GM19328 (cell line): ENCODE measurements around the gene PCDHGA5.
A peak's percentile ranks its signal among the peaks of the same experiment; 100 is the strongest.
"Not testable (repeated sequence)": the region's sequence is repeated elsewhere in the genome, so short reads cannot be mapped to it uniquely, and the experiment has no call there.

Experiments used
- ATAC-seq: cut with Tn5 transposase; IDR thresholded peaks from one replicate; pipeline ENCODE4 v1.9.1; 2021; ENCODE audit warnings: mild to moderate bottlenecking, moderate library complexity; ENCODE audit not compliant: unreplicated experiment

Gene PCDHGA5

GRCh38 chr5:141384471-141385267 is 20.7 kb downstream of the PCDHGA5 start:
- no peak for ATAC-seq

GRCh38 chr5:141387557-141388311 is 23.8 kb downstream of the PCDHGA5 start, which contains the start of gene PCDHGB4:
TSS of gene PCDHGB4 (plus strand) at chr5:141387698. CDS start at chr5:141387885, 187 bp downstream.
- not testable (repeated sequence) for ATAC-seq

DNA sequence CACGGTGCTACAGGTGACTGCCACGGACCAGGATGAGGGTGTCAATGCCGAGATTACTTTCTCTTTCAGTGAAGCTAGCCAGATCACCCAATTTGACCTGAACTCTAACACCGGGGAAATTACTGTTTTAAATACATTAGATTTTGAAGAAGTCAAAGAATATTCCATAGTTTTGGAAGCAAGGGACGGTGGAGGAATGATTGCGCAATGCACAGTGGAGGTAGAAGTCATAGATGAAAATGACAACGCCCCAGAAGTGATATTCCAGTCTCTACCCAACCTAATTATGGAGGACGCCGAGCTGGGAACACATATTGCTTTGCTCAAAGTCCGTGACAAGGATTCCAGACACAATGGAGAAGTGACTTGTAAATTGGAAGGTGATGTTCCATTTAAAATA is 24.7 kb downstream of the PCDHGA5 start:
- no peak for ATAC-seq

GRCh38 chr5:141389153-141390042 is 25.4 kb downstream of the PCDHGA5 start:
- no peak for ATAC-seq

DNA sequence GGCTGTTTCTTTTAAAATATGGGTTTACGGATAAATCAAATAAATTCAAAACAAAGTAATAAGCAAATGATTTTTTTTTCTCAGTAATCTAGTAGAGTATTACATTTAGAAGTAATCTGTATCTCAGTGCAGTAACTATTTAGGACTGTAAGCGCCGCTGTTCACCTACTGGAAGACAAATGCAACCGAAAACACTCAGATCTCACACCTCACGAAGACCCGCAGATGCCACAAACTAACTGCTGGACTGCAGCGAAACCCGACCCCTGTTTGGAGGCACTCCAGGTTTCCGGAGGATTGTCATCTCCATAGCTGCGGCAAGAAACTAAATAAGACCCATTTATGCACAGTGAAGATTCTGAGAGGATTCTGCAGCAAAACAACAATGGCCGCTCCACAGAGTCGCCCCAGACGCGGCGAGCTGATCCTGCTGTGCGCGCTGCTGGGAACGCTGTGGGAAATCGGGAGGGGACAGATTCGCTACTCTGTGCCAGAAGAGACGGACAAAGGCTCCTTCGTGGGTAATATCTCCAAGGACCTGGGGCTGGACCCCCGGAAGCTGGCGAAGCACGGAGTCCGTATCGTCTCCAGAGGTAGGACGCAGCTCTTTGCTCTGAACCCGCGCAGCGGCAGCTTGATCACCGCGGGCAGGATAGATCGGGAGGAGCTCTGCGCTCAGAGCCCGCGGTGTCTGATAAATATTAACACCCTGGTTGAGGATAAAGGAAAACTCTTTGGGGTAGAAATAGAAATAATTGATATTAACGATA is 28.7 kb downstream of the PCDHGA5 start, which contains the start of gene PCDHGA8:
Gene PCDHGA8 (plus strand): TSS at position 205 of the 770 bp plus-strand sequence. CDS start 181 bp downstream, at position 386.
- ATAC-seq, result no peak

GRCh38 chr5:141393267-141393666 is 29.3 kb downstream of the PCDHGA5 start:
- no peak for ATAC-seq

- not testable (repeated sequence) for ATAC-seq
These were observed 30.6 kb downstream of the PCDHGA5 start for GRCh38 chr5:141394401-141395187.

DNA sequence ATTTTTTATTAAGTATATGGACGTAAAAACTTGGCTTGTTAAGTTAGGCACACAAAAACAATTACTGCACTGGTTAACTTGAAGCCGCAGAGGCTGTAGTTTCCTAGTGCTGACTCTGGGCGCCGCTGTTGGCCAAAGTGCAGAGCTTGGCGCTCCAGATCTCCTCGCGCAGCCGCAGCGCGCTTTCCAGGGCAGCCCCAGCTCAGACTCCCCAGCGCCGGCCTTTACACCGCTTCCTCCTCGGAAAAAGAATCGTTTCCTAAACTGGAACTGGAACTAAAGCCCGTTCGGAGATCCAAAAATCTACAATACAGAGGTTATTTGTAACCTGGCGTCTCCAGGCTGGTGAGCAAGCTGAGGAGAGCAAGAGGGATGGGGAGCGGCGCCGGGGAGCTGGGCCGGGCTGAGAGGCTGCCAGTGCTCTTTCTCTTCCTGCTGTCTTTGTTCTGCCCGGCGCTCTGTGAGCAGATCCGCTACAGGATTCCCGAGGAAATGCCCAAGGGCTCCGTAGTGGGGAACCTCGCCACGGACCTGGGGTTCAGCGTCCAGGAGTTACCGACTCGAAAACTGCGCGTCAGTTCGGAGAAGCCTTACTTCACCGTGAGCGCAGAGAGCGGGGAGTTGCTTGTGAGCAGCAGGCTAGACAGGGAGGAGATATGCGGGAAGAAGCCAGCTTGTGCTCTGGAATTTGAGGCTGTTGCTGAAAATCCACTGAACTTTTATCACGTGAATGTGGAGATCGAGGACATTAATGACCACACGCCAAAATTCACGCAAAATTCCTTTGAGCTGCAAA is 34.0 kb downstream of the PCDHGA5 start, which contains the start of gene PCDHGB5:
Gene PCDHGB5 (plus strand): TSS at position 192 of the 796 bp plus-strand sequence. CDS start 181 bp downstream, at position 373.
- ATAC-seq, result peak; percentile 93

- ATAC-seq, result no peak
These were observed 34.6 kb downstream of the PCDHGA5 start for GRCh38 chr5:141398608-141399007.

DNA sequence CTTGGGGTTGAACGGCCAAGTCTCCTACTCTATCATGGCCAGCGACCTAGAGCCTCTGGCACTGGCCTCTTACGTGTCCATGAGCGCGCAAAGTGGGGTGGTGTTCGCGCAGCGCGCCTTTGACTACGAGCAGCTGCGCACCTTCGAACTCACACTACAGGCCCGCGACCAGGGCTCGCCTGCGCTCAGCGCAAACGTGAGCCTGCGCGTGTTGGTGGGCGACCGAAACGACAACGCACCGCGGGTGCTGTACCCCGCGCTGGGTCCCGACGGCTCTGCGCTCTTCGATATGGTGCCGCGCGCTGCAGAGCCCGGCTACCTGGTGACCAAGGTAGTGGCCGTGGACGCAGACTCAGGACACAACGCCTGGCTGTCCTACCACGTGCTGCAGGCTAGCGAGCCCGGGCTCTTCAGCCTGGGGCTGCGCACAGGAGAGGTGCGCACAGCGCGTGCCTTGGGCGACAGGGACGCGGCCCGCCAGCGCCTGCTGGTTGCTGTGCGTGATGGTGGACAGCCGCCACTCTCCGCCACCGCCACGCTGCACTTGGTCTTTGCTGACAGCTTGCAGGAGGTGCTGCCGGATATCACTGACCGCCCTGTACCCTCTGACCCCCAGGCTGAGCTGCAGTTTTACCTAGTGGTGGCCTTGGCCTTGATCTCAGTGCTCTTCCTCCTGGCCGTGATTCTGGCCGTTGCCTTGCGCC is 35.7 kb downstream of the PCDHGA5 start:
- ATAC-seq, result no peak

DNA sequence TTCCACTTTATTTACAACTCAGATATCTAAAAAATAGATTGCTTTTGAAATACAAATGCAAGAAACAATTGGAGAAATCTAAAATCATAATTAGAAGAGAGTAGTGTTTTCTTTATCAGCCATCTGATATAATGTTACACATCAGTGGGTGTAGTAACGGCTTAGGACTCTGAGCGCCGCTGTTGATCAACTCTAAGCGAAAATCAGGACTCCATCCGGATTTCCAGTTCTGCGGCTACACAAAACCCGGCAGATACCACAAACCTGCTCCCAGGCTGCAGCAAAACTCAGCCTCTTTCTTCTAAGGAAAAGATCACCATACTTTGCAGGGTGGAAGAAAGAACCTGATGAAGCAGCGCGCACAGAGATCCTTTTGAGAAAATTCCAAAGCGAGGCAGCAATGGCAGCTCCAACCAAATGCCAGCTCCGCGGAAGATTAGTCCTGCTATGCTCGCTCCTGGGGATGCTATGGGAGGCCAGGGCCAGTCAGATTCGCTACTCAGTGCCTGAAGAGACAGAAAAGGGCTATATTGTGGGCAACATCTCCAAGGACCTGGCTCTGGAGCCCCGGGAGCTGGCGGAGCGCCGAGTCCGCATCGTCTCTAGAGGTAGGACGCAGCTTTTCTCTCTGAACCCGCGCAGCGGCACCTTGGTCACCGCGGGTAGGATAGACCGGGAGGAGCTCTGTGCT is 38.7 kb downstream of the PCDHGA5 start, which contains the start of gene PCDHGA9:
Gene PCDHGA9 (plus strand): TSS at position 226 of the 691 bp plus-strand sequence. CDS start 175 bp downstream, at position 401.
- no peak for ATAC-seq

GRCh38 chr5:141403387-141403786 is 39.4 kb downstream of the PCDHGA5 start:
- no peak for ATAC-seq

- peak; percentile 76 for ATAC-seq
These were observed 44.0 kb downstream of the PCDHGA5 start, which contains the start of gene PCDHGB6 for GRCh38 chr5:141407790-141408505. TSS of gene PCDHGB6 (plus strand) at chr5:141408021. CDS start at chr5:141408203, 182 bp downstream.

GRCh38 chr5:141409598-141410306 is 45.8 kb downstream of the PCDHGA5 start:
- ATAC-seq, result no peak

GRCh38 chr5:141411575-141411974 is 47.6 kb downstream of the PCDHGA5 start:
- no peak for ATAC-seq
